SW 1271 (cell line): ENCODE data around the gene FRMPD3.

ENCODE experiments used
- DNase-seq, 2 experiments: peaks; one replicate each; lab custom pipeline; 2025; lab: John Stamatoyannopoulos, UW

The FRMPD3 gene

DNA sequence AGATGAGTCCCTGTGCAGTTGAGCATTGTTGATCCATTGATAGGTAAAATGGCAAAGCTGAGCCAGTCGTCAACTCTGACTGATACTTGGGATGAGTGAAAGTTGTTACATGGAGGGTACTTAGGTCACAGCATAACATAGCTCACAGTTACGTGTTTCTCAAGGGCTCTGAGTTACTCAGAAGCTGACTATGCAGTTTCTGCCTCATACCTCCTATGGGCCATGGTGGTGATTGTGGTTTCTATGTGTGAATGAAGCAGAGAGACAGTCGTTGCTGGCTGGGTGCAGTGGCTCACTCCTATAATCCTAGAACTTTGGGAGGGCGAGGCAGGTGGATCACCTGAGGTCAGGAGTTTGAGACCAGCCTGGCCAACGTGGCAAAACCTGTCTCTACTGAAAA is 30.8 kb downstream of the FRMPD3 start:
- DNase-seq: no peak

DNA sequence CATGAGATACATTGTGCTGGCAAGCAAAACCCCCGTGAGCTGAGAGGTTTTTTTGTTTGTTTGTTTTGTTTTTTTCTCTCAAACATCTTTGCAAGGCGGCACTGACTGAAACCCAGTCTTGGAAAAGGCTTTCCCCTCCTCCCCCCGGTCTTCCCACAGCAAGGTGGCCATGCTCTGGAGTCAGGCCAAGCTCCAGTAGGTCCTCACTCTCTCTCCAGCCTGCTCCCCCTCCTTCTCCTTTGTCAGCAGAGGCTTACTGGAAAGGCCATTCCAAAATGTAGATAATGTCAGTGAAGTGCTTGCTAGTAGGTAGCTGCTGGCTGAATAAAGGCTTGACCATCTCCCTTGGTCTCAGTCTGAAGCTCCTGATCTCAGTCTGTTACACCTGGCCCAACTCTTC is 32.6 kb downstream of the FRMPD3 start:
- no peak for DNase-seq

DNA sequence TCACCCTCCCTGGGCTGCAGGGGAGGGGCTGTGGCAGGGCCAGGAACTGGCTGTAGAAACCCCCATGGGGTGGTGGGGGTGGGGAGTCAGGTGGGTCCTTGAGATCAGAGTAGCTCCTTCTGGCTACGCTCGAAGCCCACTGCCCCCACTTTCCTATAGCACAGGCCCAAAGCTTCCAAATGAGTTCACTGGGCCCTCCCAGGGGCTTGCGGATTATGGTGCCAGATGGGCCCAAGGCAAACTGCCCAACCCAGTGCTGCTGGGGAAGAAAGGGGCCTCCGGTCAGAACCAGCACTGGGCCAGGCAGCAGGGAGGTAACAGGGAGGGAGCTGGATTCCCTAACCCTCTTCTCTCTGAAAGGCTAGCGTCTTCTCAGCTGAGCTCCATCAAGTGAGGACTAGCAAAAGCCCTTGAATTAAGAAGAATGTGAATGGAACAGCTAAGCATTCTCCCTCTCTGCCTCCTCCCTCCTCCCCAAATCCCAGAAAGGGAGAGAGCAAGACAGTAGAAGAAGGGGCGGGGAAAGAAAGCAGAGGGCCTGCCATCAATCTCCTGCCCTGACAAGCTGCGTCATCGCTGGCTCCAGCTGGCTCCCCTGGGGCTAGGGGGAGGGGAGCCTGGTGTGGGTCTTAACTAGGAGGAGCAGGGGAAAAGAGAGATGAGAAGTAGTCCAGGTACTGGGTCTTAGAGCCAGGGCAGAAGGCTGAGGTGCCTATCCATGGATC is 34.7 kb downstream of the FRMPD3 start:
- DNase-seq: no peak

DNA sequence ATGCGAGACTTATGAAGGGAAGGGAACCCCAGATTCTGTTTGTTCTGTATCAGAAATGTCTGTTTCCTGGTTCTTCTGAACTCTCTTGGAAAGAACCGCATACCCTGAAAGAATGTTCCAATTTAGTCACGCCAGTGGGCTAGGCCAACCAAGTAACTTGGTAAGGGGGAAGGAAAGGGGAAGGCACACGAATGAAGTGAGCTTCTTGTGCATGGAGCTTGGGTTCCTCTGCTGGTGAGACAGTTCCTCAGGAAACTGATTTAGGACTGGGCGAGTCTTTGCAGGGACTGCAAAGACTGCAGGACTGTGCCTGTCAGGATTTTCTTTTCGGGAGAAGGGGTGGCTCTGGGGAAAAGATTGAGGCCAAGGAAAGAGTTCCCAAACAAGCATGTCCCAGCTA is 35.6 kb downstream of the FRMPD3 start:
- no peak for DNase-seq

DNA sequence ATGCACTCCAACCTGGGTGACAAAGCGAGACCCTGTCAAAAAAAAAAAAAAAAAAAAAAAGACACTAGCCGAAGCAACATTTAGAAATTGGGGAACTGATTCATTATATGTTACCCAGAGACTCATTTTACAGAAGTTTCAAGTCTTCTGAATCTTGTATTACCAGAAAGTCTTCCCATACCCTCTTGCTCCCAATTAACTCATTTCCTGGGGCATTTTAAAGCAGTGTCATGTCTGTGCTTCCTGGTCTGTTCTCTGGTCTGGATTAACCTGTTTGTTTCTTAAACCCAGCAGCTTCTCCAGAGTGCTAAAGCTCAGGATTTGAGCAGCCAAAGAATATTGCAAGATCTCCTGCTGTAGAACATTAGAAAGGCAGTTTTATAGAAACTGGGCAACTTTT is 43.7 kb downstream of the FRMPD3 start:
- no peak for DNase-seq

DNA sequence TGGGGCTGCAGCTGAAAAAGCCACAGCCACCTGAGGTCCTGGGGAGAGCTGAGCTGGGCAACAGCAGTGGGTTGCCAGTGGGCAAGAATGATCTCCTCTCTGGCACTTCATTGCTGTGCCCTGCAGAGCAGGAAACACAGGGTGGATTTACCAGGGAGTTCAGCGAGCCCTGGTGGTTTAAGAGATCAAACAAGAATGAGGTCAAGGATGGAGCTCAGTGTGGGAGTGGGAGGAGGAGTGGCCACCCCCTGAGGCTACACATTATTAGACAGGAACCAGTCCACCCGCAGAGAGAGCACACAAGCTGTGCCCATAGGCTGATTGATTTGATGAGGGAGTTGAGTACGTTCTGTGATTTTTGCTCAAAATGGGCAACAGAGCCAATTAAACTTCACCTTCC is 47.3 kb downstream of the FRMPD3 start:
- no peak for DNase-seq
